ENCODE data around the gene PLK5. TPM values are rescaled to one million over a fixed set of nuclear protein-coding genes. Genes with fewer than 3 reads are reported as not detected.

The PLK5 gene
- total and polyA plus RNA-seq, 3 experiments from 2014 or later = not detected

- no peak overlapping the region for H3K4me3 Mint-ChIP-seq
- H3K27me3 Mint-ChIP-seq = peaks cover 2 to 6% of the 10 kb centered on the region in 2 donors
- Histone ChIP-seq H3K4me1 (ENCODE audit: insufficient read depth, low read length) (no peaks in the 10 kb centered on the region), H3K4me3 (ENCODE audit: low read length) (no peak overlapping the region), H3K27ac (ENCODE audit: low read depth, low read length) (no peak overlapping the region), H3K36me3 (ENCODE audit: insufficient read depth, low read length) (no peaks in the 10 kb centered on the region), H3K27me3 (ENCODE audit: insufficient read depth, low read length, poor library complexity, severe bottlenecking) (no peaks in the 10 kb centered on the region), H3K9me3 (ENCODE audit: low read length) (no peaks in the 10 kb centered on the region)
- H3K9me3 Mint-ChIP-seq = no peaks in the 10 kb centered on the region
- peaks cover 0 to 1% (median 0%) of the 10 kb centered on the region in 3 donors for H3K4me1 Mint-ChIP-seq
- ChIA-PET CTCF (no interaction called here), POLR2A (no interaction called here)
- DNase-seq = no peak
- H3K36me3 Mint-ChIP-seq = no peaks in the 10 kb centered on the region
- H3K27ac Mint-ChIP-seq = no peak overlapping the region
These were observed 31.9 kb downstream of the PLK5 start for GRCh38 chr19:1555487-1556389.

GRCh38 chr19:1556390-1557070 lies 32.7 kb downstream of the PLK5 start:
- no peak for DNase-seq
- no peaks in the 10 kb centered on the region for H3K36me3 Mint-ChIP-seq

GRCh38 chr19:1558552-1558951 lies 34.7 kb downstream of the PLK5 start:
- no peak overlapping the region for H3K27ac ChIP-seq (ENCODE audit: low read depth, low read length)
- ChIA-PET POLR2A (no interaction called here), CTCF (interaction anchor here (0.7 to 1.2 kb wide), 2 partner anchors 13 to 35 kb away, joined by 3 read pairs; no protein-coding TSS in a partner anchor)
- no peaks in the 10 kb centered on the region for H3K4me1 ChIP-seq (ENCODE audit: insufficient read depth, low read length)
- Mint-ChIP-seq H3K9me3 (no peaks in the 10 kb centered on the region), H3K4me1 (peaks cover 0 to 1% (median 0%) of the 10 kb centered on the region in 3 donors), H3K4me3 (no peak overlapping the region), H3K27me3 (peaks cover 0 to 2% of the 10 kb centered on the region in 2 donors), H3K36me3 (no peaks in the 10 kb centered on the region), H3K27ac (no peak overlapping the region)
- H3K36me3 ChIP-seq (ENCODE audit: insufficient read depth, low read length) = no peaks in the 10 kb centered on the region
- H3K27me3 ChIP-seq (ENCODE audit: insufficient read depth, low read length, poor library complexity, severe bottlenecking) = no peaks in the 10 kb centered on the region
- no peak for DNase-seq
- no peak overlapping the region for H3K4me3 ChIP-seq (ENCODE audit: low read length)
- no peaks in the 10 kb centered on the region for H3K9me3 ChIP-seq (ENCODE audit: low read length)

More at GRCh38 chr19:1556390-1557070, 32.7 kb downstream of the PLK5 start:
- H3K4me1 ChIP-seq (ENCODE audit: insufficient read depth, low read length) = no peaks in the 10 kb centered on the region
- H3K36me3 ChIP-seq (ENCODE audit: insufficient read depth, low read length) = no peaks in the 10 kb centered on the region
- H3K4me3 ChIP-seq (ENCODE audit: low read length) = no peak overlapping the region
- Mint-ChIP-seq H3K4me1 (peaks cover 0 to 1% (median 0%) of the 10 kb centered on the region in 3 donors), H3K27me3 (peaks cover 2 to 5% of the 10 kb centered on the region in 2 donors), H3K4me3 (no peak overlapping the region), H3K9me3 (no peaks in the 10 kb centered on the region), H3K27ac (no peak overlapping the region)
- no peaks in the 10 kb centered on the region for H3K27me3 ChIP-seq (ENCODE audit: insufficient read depth, low read length, poor library complexity, severe bottlenecking)
- ChIA-PET POLR2A (no interaction called here), CTCF (no interaction called here)
- no peaks in the 10 kb centered on the region for H3K9me3 ChIP-seq (ENCODE audit: low read length)
- no peak overlapping the region for H3K27ac ChIP-seq (ENCODE audit: low read depth, low read length)

- H3K4me1 ChIP-seq (ENCODE audit: insufficient read depth, low read length) = no peaks in the 10 kb centered on the region
- no peak overlapping the region for H3K4me3 Mint-ChIP-seq
- no peaks in the 10 kb centered on the region for H3K27me3 ChIP-seq (ENCODE audit: insufficient read depth, low read length, poor library complexity, severe bottlenecking)
- CTCF ChIA-PET = no interaction called here
- H3K4me1 Mint-ChIP-seq = peaks cover 0 to 1% (median 0%) of the 10 kb centered on the region in 3 donors
- POLR2A ChIA-PET = interaction anchor here (0.6 kb wide), 1 partner anchor 51 kb away, joined by 5 read pairs; no protein-coding TSS in a partner anchor
- H3K9me3 ChIP-seq (ENCODE audit: low read length) = no peaks in the 10 kb centered on the region
- H3K4me3 ChIP-seq (ENCODE audit: low read length) = no peak overlapping the region
- peak overlapping the region in 1 of 8 donors; percentile 38 for H3K27ac Mint-ChIP-seq
- no peak for DNase-seq
- no peaks in the 10 kb centered on the region for H3K36me3 ChIP-seq (ENCODE audit: insufficient read depth, low read length)
- no peaks in the 10 kb centered on the region for H3K36me3 Mint-ChIP-seq
- H3K27me3 Mint-ChIP-seq = peaks cover 0 to 2% of the 10 kb centered on the region in 2 donors
- no peaks in the 10 kb centered on the region for H3K9me3 Mint-ChIP-seq
- no peak overlapping the region for H3K27ac ChIP-seq (ENCODE audit: low read depth, low read length)
These were observed 36.5 kb downstream of the PLK5 start for GRCh38 chr19:1560286-1560882.

- H3K9me3 Mint-ChIP-seq = no peaks in the 10 kb centered on the region
- H3K27ac Mint-ChIP-seq = no peak overlapping the region
- ChIA-PET CTCF (interaction anchor here (0.7 kb wide), 1 partner anchor 15 kb away, joined by 3 read pairs; no protein-coding TSS in a partner anchor), POLR2A (no interaction called here)
- DNase-seq = no peak
- H3K27me3 ChIP-seq (ENCODE audit: insufficient read depth, low read length, poor library complexity, severe bottlenecking) = no peaks in the 10 kb centered on the region
- H3K27ac ChIP-seq (ENCODE audit: low read depth, low read length) = no peak overlapping the region
- peaks cover 0 to 2% of the 10 kb centered on the region in 2 donors for H3K27me3 Mint-ChIP-seq
- H3K4me3 Mint-ChIP-seq = no peak overlapping the region
- H3K4me1 Mint-ChIP-seq = peaks cover 0 to 1% (median 0%) of the 10 kb centered on the region in 3 donors
- no peaks in the 10 kb centered on the region for H3K4me1 ChIP-seq (ENCODE audit: insufficient read depth, low read length)
- no peaks in the 10 kb centered on the region for H3K9me3 ChIP-seq (ENCODE audit: low read length)
- no peak overlapping the region for H3K4me3 ChIP-seq (ENCODE audit: low read length)
- no peaks in the 10 kb centered on the region for H3K36me3 ChIP-seq (ENCODE audit: insufficient read depth, low read length)
- H3K36me3 Mint-ChIP-seq = no peaks in the 10 kb centered on the region
These were observed 37.5 kb downstream of the PLK5 start for GRCh38 chr19:1561236-1561842.

GRCh38 chr19:1563251-1563650 lies 39.4 kb downstream of the PLK5 start:
- Histone ChIP-seq H3K27ac (ENCODE audit: low read depth, low read length) (no peak overlapping the region), H3K9me3 (ENCODE audit: low read length) (no peaks in the 10 kb centered on the region), H3K4me3 (ENCODE audit: low read length) (no peak overlapping the region), H3K4me1 (ENCODE audit: insufficient read depth, low read length) (no peaks in the 10 kb centered on the region), H3K27me3 (ENCODE audit: insufficient read depth, low read length, poor library complexity, severe bottlenecking) (no peaks in the 10 kb centered on the region), H3K36me3 (ENCODE audit: insufficient read depth, low read length) (no peaks in the 10 kb centered on the region)
- peaks cover 0 to 1% (median 0%) of the 10 kb centered on the region in 3 donors for H3K4me1 Mint-ChIP-seq
- no peak for DNase-seq
- CTCF ChIA-PET = interaction anchor here (2.7 kb wide), 1 partner anchor 17 kb away, joined by 8 read pairs; no protein-coding TSS in a partner anchor
- no peak overlapping the region for H3K4me3 Mint-ChIP-seq
- H3K36me3 Mint-ChIP-seq = no peaks in the 10 kb centered on the region
- peaks cover 0 to under 1% of the 10 kb centered on the region in 2 donors for H3K27me3 Mint-ChIP-seq
- POLR2A ChIA-PET = no interaction called here
- H3K27ac Mint-ChIP-seq = no peak overlapping the region
- no peaks in the 10 kb centered on the region for H3K9me3 Mint-ChIP-seq

- H3K9me3 Mint-ChIP-seq = no peaks in the 10 kb centered on the region
- Histone ChIP-seq H3K9me3 (ENCODE audit: low read length) (no peaks in the 10 kb centered on the region), H3K27me3 (ENCODE audit: insufficient read depth, low read length, poor library complexity, severe bottlenecking) (no peaks in the 10 kb centered on the region), H3K36me3 (ENCODE audit: insufficient read depth, low read length) (no peaks in the 10 kb centered on the region), H3K4me1 (ENCODE audit: insufficient read depth, low read length) (peaks cover 4% of the 10 kb centered on the region), H3K4me3 (ENCODE audit: low read length) (no peak overlapping the region), H3K27ac (ENCODE audit: low read depth, low read length) (no peak overlapping the region)
- H3K27ac Mint-ChIP-seq = no peak overlapping the region
- peaks cover 0 to 3% (median 2%) of the 10 kb centered on the region in 3 donors for H3K4me1 Mint-ChIP-seq
- peak overlapping the region in 1 of 7 donors; percentile 59 for H3K4me3 Mint-ChIP-seq
- ChIA-PET CTCF (no interaction called here), POLR2A (no interaction called here)
- H3K27me3 Mint-ChIP-seq = peaks cover 0 to 3% of the 10 kb centered on the region in 2 donors
- no peak for DNase-seq
- no peaks in the 10 kb centered on the region for H3K36me3 Mint-ChIP-seq
These were observed 42.7 kb downstream of the PLK5 start for GRCh38 chr19:1566392-1567115.
